Dendritic cell treated with granulocyte-macrophage colony-stimulating factor and Interleukin-4, amounts not matched to agents 40 ng/mL and 50 ng/mL, for 4 days (primary cell): ENCODE results near the gene RNF214.
"Not testable (repeated sequence)": the region's sequence is repeated elsewhere in the genome, so short reads cannot be mapped to it uniquely, and the experiment has no call there.

Source experiments
- H3K27ac Mint-ChIP-seq: one replicate; pipeline ENCODE4 v1.8.0; 2022; ENCODE audit warnings: mild to moderate bottlenecking, mixed read lengths
- H3K27me3 Mint-ChIP-seq: one replicate; pipeline ENCODE4 v1.8.0; 2022; ENCODE audit warnings: mild to moderate bottlenecking, mixed read lengths
- H3K36me3 Mint-ChIP-seq: one replicate; pipeline ENCODE4 v1.8.0; 2022; ENCODE audit warnings: low read depth, mixed read lengths
- H3K4me1 Mint-ChIP-seq: one replicate; pipeline ENCODE4 v1.8.0; 2022; ENCODE audit warnings: low read depth, mixed read lengths
- H3K4me3 Mint-ChIP-seq: one replicate; pipeline ENCODE4 v1.8.0; 2022; ENCODE audit warnings: mild to moderate bottlenecking, moderate library complexity, mixed read lengths
- H3K9me3 Mint-ChIP-seq: one replicate; pipeline ENCODE4 v1.8.0; 2022; ENCODE audit warnings: mixed read lengths
- intact Hi-C: fragments of 100-400 bp; cut with micrococcal nuclease; formaldehyde crosslinking; loops from one replicate; pipeline ENCODE4 v1.15.0; 2022

The RNF214 gene

DNA sequence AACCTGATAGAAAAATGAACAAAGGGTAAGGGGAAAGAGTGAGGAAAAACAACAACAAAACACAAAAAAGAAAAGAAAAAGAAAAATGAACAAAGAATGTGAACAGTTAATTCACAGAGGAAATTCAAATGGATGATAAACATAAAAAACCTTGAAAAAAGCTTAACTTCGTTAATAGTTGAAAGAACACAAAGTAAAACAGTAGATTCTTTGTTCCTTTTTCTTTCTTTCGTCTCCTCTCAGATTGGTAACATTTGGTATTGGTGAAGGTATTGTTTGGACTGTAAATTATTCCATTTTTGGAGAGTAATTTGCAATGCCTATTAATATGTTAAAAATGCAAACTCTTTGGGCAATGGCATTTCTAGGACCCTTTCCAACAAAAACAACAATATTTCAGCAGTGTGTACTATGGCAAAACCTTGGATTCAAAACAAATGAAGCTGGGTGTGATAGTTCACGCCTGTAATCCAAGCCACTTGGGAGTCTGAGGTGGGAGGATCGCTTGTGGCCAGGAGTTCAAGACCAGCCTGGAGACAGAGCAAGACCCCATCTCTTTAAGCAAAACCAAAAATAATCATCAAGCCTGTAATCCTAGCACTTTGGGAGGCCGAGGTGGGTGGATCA, 86.9 kb downstream of the RNF214 start:
- Mint-ChIP-seq H3K4me3 (no peak overlapping the region), H3K27ac (no peak overlapping the region), H3K4me1 (peaks cover 23% of the 10 kb centered on the region), H3K36me3 (peaks cover 8% of the 10 kb centered on the region), H3K9me3 (no peaks in the 10 kb centered on the region), H3K27me3 (peaks cover 26% of the 10 kb centered on the region)
- intact Hi-C loops: loop anchor here (5.0 kb wide), 1 partner anchor 87 kb away; the partner anchor contains the start of genes PCSK7 and RNF214

- H3K27me3 Mint-ChIP-seq, H3K9me3 Mint-ChIP-seq, H3K36me3 Mint-ChIP-seq, H3K4me3 Mint-ChIP-seq, H3K27ac Mint-ChIP-seq, intact Hi-C loops: not testable (repeated sequence)
- peaks cover 11% of the 10 kb centered on the region for H3K4me1 Mint-ChIP-seq
Measured at GRCh38 chr11:117327255-117327566, 94.7 kb downstream of the RNF214 start.

DNA sequence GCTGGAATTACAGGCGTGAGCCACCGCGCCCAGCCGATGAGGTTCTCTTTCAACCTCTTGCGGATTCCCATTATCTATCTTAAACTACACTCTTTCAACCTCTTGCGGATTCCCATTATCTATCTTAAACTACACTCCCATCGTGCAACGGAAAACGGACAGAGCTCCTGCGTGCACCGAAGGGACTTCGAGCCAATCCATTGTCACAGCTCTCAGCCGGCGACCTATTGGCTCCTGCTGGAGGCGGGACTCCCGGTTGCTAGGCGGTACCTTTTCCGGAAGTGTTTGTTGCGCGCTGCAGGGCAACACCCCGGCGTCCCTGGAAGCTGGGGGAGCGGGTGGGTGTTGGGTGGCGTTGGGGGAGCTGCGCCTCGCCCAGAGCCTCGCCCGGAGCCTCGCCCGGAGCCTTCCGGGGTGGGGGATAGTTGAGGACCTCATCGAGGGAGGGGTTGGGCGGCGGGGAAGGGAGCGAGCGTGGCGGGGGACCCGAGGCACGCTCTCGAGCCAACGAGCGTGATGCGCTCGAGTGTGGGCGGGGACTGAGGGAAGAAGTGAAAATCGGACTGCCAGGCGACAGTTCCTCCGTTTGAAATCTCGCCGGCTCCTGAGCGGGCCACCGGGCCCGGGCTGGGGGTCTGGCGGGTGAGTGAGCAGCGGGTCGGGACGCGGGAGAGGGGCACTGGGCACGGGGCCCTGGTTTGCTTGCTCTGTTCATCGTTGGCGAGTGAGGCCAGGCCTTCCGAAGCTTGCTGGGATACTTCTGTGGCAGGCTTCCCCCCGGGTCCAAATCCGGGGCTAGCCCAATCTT, 95.3 kb downstream of the RNF214 start, which contains the start of gene CEP164:
Gene CEP164 (plus strand): TSS at position 288 of the 808 bp plus-strand sequence. CDS start 10,733 bp downstream, outside the sequence.
- Mint-ChIP-seq H3K27me3 (no peaks in the 10 kb centered on the region), H3K27ac (no peak within 1 kb of the TSS), H3K4me1 (peaks cover 11% of the 10 kb centered on the region), H3K9me3 (no peaks in the 10 kb centered on the region), H3K36me3 (no peaks in the 10 kb centered on the region), H3K4me3 (no peak within 1 kb of the TSS)
- intact Hi-C loops: no loop called here

GRCh38 chr11:117328375-117329010, 96.0 kb downstream of the RNF214 start:
- H3K27me3 Mint-ChIP-seq: no peaks in the 10 kb centered on the region
- peaks cover 3% of the 10 kb centered on the region for H3K36me3 Mint-ChIP-seq
- no peaks in the 10 kb centered on the region for H3K9me3 Mint-ChIP-seq
- no peak overlapping the region for H3K4me3 Mint-ChIP-seq
- no peak overlapping the region for H3K27ac Mint-ChIP-seq
- H3K4me1 Mint-ChIP-seq: peaks cover 11% of the 10 kb centered on the region
- intact Hi-C loops: no loop called here

GRCh38 chr11:117332843-117333242, 100.4 kb downstream of the RNF214 start:
- peaks cover 32% of the 10 kb centered on the region for H3K4me1 Mint-ChIP-seq
- no peak overlapping the region for H3K27ac Mint-ChIP-seq
- no peak overlapping the region for H3K4me3 Mint-ChIP-seq

DNA sequence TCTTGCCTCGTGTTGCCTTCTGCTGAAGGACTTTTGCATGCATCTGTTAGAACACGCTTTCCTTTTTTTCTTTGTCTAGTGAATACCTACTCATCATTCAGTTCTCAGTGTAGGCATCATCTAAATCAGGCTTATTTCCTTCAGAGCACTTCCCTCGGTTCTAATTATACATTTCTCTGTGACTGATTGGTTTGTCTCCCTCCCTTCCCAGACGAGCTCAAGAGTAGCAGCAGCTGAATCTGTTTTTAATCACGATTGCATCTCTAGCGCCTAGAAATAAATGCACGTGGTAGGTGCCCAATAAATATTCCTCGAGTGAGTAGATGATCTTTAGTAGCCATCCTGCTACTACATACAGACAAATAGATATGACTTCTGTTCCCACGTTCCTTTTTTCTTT, 101.4 kb downstream of the RNF214 start:
- Mint-ChIP-seq H3K27me3 (no peaks in the 10 kb centered on the region), H3K9me3 (no peaks in the 10 kb centered on the region), H3K4me3 (no peak overlapping the region), H3K36me3 (peaks cover 51% of the 10 kb centered on the region), H3K27ac (no peak overlapping the region), H3K4me1 (peaks cover 35% of the 10 kb centered on the region)
- intact Hi-C loops: no loop called here

More at GRCh38 chr11:117332843-117333242, 100.4 kb downstream of the RNF214 start:
- no peaks in the 10 kb centered on the region for H3K27me3 Mint-ChIP-seq
- H3K9me3 Mint-ChIP-seq: no peaks in the 10 kb centered on the region
- H3K36me3 Mint-ChIP-seq: peaks cover 40% of the 10 kb centered on the region
- intact Hi-C loops: no loop called here

GRCh38 chr11:117334896-117335295, 102.4 kb downstream of the RNF214 start:
- peaks cover 57% of the 10 kb centered on the region for H3K36me3 Mint-ChIP-seq

DNA sequence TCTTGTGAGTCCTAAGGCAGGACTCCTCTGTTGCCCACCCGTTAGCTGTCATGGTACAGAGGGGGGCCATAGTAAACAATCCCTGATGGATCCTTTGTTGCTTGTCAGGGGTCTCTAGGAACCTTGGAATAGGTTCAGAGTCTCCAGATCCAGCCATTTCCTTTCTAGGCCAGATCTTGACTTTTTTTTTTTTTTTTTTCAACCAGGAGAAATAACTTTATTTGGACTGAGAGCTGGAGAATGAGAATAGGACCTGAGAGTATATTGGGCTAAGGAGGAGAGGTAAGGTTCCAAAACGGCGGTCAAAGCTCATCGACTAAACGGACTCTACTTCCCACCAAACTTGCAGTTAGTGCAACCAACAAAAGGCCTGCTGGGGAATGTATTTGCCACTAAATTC, 102.9 kb downstream of the RNF214 start:
- Mint-ChIP-seq H3K27ac (no peak overlapping the region), H3K27me3 (no peaks in the 10 kb centered on the region), H3K4me3 (no peak overlapping the region), H3K9me3 (no peaks in the 10 kb centered on the region), H3K4me1 (peaks cover 35% of the 10 kb centered on the region), H3K36me3 (peaks cover 62% of the 10 kb centered on the region)
- intact Hi-C loops: no loop called here

More at GRCh38 chr11:117334896-117335295, 102.4 kb downstream of the RNF214 start:
- no peak overlapping the region for H3K4me3 Mint-ChIP-seq
- no peak overlapping the region for H3K27ac Mint-ChIP-seq
- intact Hi-C loops: no loop called here
- H3K27me3 Mint-ChIP-seq: no peaks in the 10 kb centered on the region
- H3K9me3 Mint-ChIP-seq: no peaks in the 10 kb centered on the region
- peaks cover 35% of the 10 kb centered on the region for H3K4me1 Mint-ChIP-seq
